CD14-positive monocyte (primary cell): ENCODE measurements around the gene KRTAP5-6. TPM values are rescaled to one million over a fixed set of nuclear protein-coding genes. Genes with fewer than 3 reads are reported as not detected.
A peak's percentile ranks its signal among the peaks of the same experiment; 100 is the strongest.
"Not testable (repeated sequence)": the region's sequence is repeated elsewhere in the genome, so short reads cannot be mapped to it uniquely, and the experiment has no call there.

ENCODE experiments used
- DNase-seq, 3 donors: peaks; one replicate each; pipeline ENCODE4 v3.0.0-alpha.2; 2011 to 2022
- H2AFZ ChIP-seq: 2 replicates; pipeline ENCODE4 v1.6.0; 2012; ENCODE audit warnings: mild to moderate bottlenecking, low read depth, low read length, inconsistent platforms; ENCODE audit not compliant: insufficient read depth, poor library complexity, severe bottlenecking
- H3K27ac ChIP-seq, 2 donors: 1 replicate in 1 of 2; 2 replicates in 1 of 2; pipeline ENCODE4 v1.5.1; 2012 to 2013; ENCODE audit warnings: low read length in 2 of 2, control low read depth in 1 of 2, inconsistent platforms in 1 of 2, low read depth in 1 of 2, mild to moderate bottlenecking in 1 of 2
- H3K27me3 ChIP-seq, 2 donors: one replicate each; pipeline versions ENCODE4 v1.6.0 to v1.6.1; 2011 to 2013; ENCODE audit warnings: low read length in 2 of 2; ENCODE audit not compliant: control insufficient read depth in 2 of 2, insufficient read depth in 2 of 2
- H3K36me3 ChIP-seq, 2 donors: replicated peaks in 1 of 2; 1 replicate in 1 of 2; 2 replicates in 1 of 2; pipeline versions ENCODE4 v1.5.1 to v1.6.1; 2012 to 2013; ENCODE audit warnings: low read length in 2 of 2, control low read depth in 1 of 2, inconsistent platforms in 1 of 2, mild to moderate bottlenecking in 1 of 2; ENCODE audit not compliant: insufficient read depth in 2 of 2, control insufficient read depth in 1 of 2
- H3K4me1 ChIP-seq, 2 donors: 1 replicate in 1 of 2; 2 replicates in 1 of 2; pipeline versions ENCODE4 v1.5.1 to v1.6.1; 2012 to 2013; ENCODE audit warnings: low read length in 2 of 2, control low read depth in 1 of 2, inconsistent platforms in 1 of 2, mild to moderate bottlenecking in 1 of 2, moderate library complexity in 1 of 2; ENCODE audit not compliant: insufficient read depth in 2 of 2, control insufficient read depth in 1 of 2
- H3K4me2 ChIP-seq: replicated peaks from 2 replicates; pipeline ENCODE3; 2012; ENCODE audit warnings: low read length, moderate library complexity, mild to moderate bottlenecking; ENCODE audit not compliant: poor library complexity, severe bottlenecking; ENCODE audit errors: extremely low read depth
- H3K4me3 ChIP-seq, 3 experiments: fragments of 200-600 bp in 1 of 3; sonication (generic) in 1 of 3; replicated peaks in 1 of 3; 1 replicate in 2 of 3; 2 replicates in 1 of 3; pipeline ENCODE4 v1.5.1; 2011 to 2013; ENCODE audit warnings: low read length in 3 of 3, mild to moderate bottlenecking in 3 of 3, control low read depth in 2 of 3, low read depth in 2 of 3, inconsistent platforms in 1 of 3, moderate library complexity in 1 of 3
- H3K79me2 ChIP-seq: 2 replicates; pipeline ENCODE4 v1.6.0; 2012; ENCODE audit warnings: mild to moderate bottlenecking, control low read depth, inconsistent platforms, low read length, moderate library complexity; ENCODE audit not compliant: insufficient read depth
- H3K9ac ChIP-seq: 2 replicates; pipeline ENCODE4 v1.6.0; 2017; ENCODE audit warnings: low read length, mild to moderate bottlenecking; ENCODE audit not compliant: insufficient read depth, poor library complexity, severe bottlenecking
- H3K9me3 ChIP-seq, 2 donors: replicated peaks in 1 of 2; 1 replicate in 1 of 2; 2 replicates in 1 of 2; pipeline versions ENCODE4 v1.5.1 to v1.6.1; 2012 to 2013; ENCODE audit warnings: low read length in 2 of 2, control low read depth in 1 of 2; ENCODE audit not compliant: control insufficient read depth in 1 of 2, insufficient read depth in 1 of 2
- H4K20me1 ChIP-seq: 2 replicates; pipeline ENCODE4 v1.6.0; 2012; ENCODE audit warnings: mild to moderate bottlenecking, low read length, control low read depth, moderate library complexity; ENCODE audit not compliant: insufficient read depth
- H3K27ac Mint-ChIP-seq, 7 donors: one replicate each; pipeline ENCODE4 v1.8.0; 2020; ENCODE audit warnings: mild to moderate bottlenecking in 7 of 7, mixed read lengths in 7 of 7, moderate library complexity in 6 of 7, inconsistent platforms in 2 of 7
- H3K27me3 Mint-ChIP-seq, 3 donors: one replicate each; pipeline ENCODE4 v1.8.0; 2021 to 2022; ENCODE audit warnings: low read depth in 3 of 3, mild to moderate bottlenecking in 3 of 3, mixed read lengths in 3 of 3, moderate library complexity in 3 of 3, inconsistent platforms in 1 of 3
- H3K36me3 Mint-ChIP-seq, 2 donors: one replicate each; pipeline ENCODE4 v1.8.0; 2020; ENCODE audit warnings: mixed read lengths in 2 of 2, inconsistent platforms in 1 of 2, mild to moderate bottlenecking in 1 of 2
- H3K4me1 Mint-ChIP-seq: one replicate; pipeline ENCODE4 v1.8.0; 2020; ENCODE audit warnings: mild to moderate bottlenecking, mixed read lengths
- H3K4me3 Mint-ChIP-seq, 2 donors: one replicate each; pipeline ENCODE4 v1.8.0; 2020; ENCODE audit warnings: mild to moderate bottlenecking in 2 of 2, mixed read lengths in 2 of 2, moderate library complexity in 1 of 2
- H3K9me3 Mint-ChIP-seq, 7 donors: one replicate each; pipeline ENCODE4 v1.8.0; 2020 to 2022; ENCODE audit warnings: mixed read lengths in 7 of 7, mild to moderate bottlenecking in 6 of 7, moderate library complexity in 6 of 7, inconsistent platforms in 2 of 7
- WGBS: methylation state at CpG from one replicate; pipeline ENCODE4 v1.1.5; 2013; ENCODE audit warnings: missing lambda C conversion rate; ENCODE audit not compliant: insufficient coverage; 5-methylcytosine and 5-hydroxymethylcytosine counted together
- intact Hi-C, 2 donors: fragments of 100-400 bp; cut with micrococcal nuclease; formaldehyde crosslinking; loops; one replicate each; pipeline versions ENCODE4 v1.15.0 to v1.15.1; 2023
- polyA plus RNA-seq, 3 donors: library from polyadenylated mRNA; depleted of rRNA in 1 of 3; unstranded in 2 of 3; stranded (reverse) in 1 of 3; fragments of 300-500 nt in 2 of 3; fragments of >200 nt in 1 of 3; fragmentation: Illumina TruSeq in 2 of 3; gene quantifications; 1 replicate in 2 of 3; 2 replicates in 1 of 3; pipeline ENCODE4 v1.2.3, GENCODE V29; 2012 to 2021
- TF ChIP-seq, protein P1 (sequence below): fragments of 200-600 bp; IDR thresholded peaks from one replicate; pipeline ENCODE4 v1.8.0; 2022; ENCODE audit warnings: antibody characterized with exemption, mild to moderate bottlenecking

Gene KRTAP5-6
- polyA plus RNA-seq, 3 donors: not detected

DNA sequence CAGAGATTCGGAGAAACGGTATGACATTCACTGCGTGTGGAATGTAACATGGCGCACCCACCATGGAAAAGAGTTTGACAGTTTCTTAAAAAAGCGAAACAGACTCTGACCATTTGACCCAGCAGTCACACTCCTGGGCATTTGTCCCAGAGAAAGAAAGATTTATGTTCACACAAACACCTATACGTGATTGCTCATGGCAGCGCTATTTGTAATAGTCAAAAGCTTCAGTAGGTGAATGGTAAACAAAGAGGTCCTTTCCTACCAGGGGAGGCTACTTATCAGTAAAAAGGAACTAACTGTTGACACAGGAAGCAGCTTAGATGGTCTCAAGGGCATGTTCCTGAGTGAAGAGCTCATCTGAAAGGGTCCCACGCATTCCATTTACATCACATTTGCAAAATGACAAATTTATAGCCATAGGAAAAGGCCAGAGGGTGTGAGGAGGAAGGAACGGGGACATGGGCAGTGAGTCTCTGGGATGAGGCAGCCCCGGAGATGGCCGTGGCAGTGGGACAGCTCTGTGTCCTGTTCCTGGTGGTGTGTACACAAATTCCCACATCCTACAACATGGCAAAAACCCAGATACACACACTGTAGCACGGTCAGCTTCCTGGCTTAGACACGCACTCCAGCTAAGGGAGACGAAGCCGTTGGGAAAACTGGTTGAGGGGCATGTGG is 14.6 kb upstream of the KRTAP5-6 start:
- TF ChIP-seq, protein P1, sequence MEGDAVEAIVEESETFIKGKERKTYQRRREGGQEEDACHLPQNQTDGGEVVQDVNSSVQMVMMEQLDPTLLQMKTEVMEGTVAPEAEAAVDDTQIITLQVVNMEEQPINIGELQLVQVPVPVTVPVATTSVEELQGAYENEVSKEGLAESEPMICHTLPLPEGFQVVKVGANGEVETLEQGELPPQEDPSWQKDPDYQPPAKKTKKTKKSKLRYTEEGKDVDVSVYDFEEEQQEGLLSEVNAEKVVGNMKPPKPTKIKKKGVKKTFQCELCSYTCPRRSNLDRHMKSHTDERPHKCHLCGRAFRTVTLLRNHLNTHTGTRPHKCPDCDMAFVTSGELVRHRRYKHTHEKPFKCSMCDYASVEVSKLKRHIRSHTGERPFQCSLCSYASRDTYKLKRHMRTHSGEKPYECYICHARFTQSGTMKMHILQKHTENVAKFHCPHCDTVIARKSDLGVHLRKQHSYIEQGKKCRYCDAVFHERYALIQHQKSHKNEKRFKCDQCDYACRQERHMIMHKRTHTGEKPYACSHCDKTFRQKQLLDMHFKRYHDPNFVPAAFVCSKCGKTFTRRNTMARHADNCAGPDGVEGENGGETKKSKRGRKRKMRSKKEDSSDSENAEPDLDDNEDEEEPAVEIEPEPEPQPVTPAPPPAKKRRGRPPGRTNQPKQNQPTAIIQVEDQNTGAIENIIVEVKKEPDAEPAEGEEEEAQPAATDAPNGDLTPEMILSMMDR: no peak
- Mint-ChIP-seq H3K36me3 (no peaks in the 10 kb centered on the region), H3K27ac (no peak overlapping the region), H3K9me3 (peaks cover 0 to 4% (median 3%) of the 10 kb centered on the region in 7 donors), H3K4me3 (no peak overlapping the region), H3K27me3 (peaks cover 2 to 15% (median 2%) of the 10 kb centered on the region in 3 donors), H3K4me1 (peaks cover 2% of the 10 kb centered on the region)
- Histone ChIP-seq H3K79me2 (no peaks in the 10 kb centered on the region), H3K27ac (no peak overlapping the region), H3K27me3 (no peaks in the 10 kb centered on the region), H3K4me3 (no peak overlapping the region), H3K36me3 (no peaks in the 10 kb centered on the region), H2AFZ (peak overlapping the region; percentile 41), H3K9ac (no peak overlapping the region), H3K4me1 (no peaks in the 10 kb centered on the region), H3K9me3 (peaks cover 0 to 4% of the 10 kb centered on the region in 2 donors), H4K20me1 (no peaks in the 10 kb centered on the region), H3K4me2 (no peak overlapping the region)
- 94% methylated on average over 5 of the region's 15 CpGs for whole genome bisulfite sequencing
- intact Hi-C loops: no loop called here
- DNase-seq: no peak

DNA sequence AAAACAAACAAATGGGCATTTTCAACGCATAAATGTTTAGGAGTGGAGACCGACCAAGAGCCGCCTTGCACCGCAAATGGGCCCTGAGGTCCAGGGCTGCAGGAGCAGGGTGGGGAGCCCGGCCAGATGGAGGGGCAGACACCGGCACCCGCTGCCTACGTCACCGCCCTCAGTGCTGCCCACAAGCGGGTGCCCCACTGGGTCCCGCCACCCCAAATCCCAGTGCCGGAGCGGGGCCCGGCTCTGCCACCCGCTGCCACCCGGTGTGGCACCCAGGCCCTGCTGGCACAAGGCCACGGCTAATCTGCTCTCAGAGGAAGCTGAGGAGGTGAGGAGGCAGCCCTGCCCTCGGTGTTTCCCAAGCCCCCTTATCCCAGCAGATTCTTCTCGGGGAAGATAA is 13.8 kb upstream of the KRTAP5-6 start:
- H3K9me3 Mint-ChIP-seq, H3K4me3 ChIP-seq, H2AFZ ChIP-seq, H3K36me3 ChIP-seq, H3K9me3 ChIP-seq, H3K27ac Mint-ChIP-seq, H4K20me1 ChIP-seq, H3K27ac ChIP-seq, H3K79me2 ChIP-seq, H3K27me3 ChIP-seq, H3K4me3 Mint-ChIP-seq, H3K9ac ChIP-seq, H3K36me3 Mint-ChIP-seq, intact Hi-C loops, H3K4me1 ChIP-seq, DNase-seq, H3K4me2 ChIP-seq, H3K4me1 Mint-ChIP-seq: not testable (repeated sequence)
- WGBS: 97% methylated on average over 14 of the region's 19 CpGs
- H3K27me3 Mint-ChIP-seq: peaks cover 2 to 16% (median 2%) of the 10 kb centered on the region in 3 donors

DNA sequence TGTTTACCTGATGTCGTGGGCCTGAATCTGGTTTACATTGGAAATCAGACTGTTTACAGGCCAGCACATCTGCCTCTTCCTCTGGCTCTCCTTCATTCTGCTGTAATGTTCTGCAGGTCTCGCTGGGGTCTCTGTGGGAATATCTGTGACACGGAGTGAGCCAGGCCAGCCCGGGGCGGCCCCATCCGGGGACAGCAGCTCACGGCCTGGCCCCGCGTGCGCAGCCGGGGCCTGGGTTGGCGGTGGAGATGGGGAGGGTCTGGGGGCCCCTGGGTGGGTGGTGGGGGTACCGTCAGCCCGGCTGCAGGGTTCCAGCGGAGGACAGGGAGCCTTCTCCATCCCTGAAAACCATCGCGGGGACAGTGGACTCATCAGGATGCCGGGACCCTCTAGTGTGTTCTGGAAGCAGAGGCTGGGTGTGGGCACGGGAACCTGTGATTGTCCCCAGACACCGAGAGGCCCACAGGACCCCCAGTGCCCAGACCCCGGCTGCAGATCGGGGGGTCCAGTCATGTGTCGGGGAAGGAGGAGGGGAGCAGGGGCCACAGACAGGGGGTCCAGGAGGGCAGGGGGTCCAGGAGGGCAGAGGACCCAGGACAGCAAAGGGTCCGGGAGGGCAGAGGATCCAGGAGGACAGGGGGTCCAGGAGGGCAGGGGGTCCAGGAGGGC is 13.0 kb upstream of the KRTAP5-6 start:
- H3K79me2 ChIP-seq, H2AFZ ChIP-seq, H3K4me1 ChIP-seq, DNase-seq, H3K27ac ChIP-seq, H3K4me3 Mint-ChIP-seq, H3K4me3 ChIP-seq, H3K9ac ChIP-seq, H3K4me1 Mint-ChIP-seq, H3K9me3 Mint-ChIP-seq, H3K4me2 ChIP-seq, H4K20me1 ChIP-seq, H3K9me3 ChIP-seq, H3K36me3 Mint-ChIP-seq, H3K27me3 ChIP-seq, intact Hi-C loops, H3K27ac Mint-ChIP-seq, H3K36me3 ChIP-seq: not testable (repeated sequence)
- H3K27me3 Mint-ChIP-seq: peaks cover 2 to 20% (median 7%) of the 10 kb centered on the region in 3 donors
- WGBS: no CpG with 5 or more reads among the region's 24 CpGs
